Measurements from ENCODE around the gene ST13. TPM values are rescaled to one million over a fixed set of nuclear protein-coding genes. Genes with fewer than 3 reads are reported as not detected.

ST13 gene
- total RNA-seq, 2 donors from 2014 or later: 310 to 324 TPM

- peak overlapping the region; percentile 90 for H3K4me3 Mint-ChIP-seq
- H3K4me1 Mint-ChIP-seq: peaks cover 19% of the 10 kb centered on the region
- H3K9me3 Mint-ChIP-seq: no peaks in the 10 kb centered on the region
- no peak for TF ChIP-seq CTCF (conservative IDR thresholded peaks at IDR 0.05)
- no peak overlapping the region for H3K9ac ChIP-seq (ENCODE audit: extremely low read depth, low read length, poor library complexity, severe bottlenecking)
- H3K27me3 Mint-ChIP-seq (ENCODE audit: insufficient read depth): no peaks in the 10 kb centered on the region
- H3K36me3 ChIP-seq (ENCODE audit: control insufficient read depth, insufficient read depth, low read length): peaks cover 31% of the 10 kb centered on the region
- WGBS, 2 experiments (ENCODE audit: insufficient coverage in 1 of 2, insufficient read length in 1 of 2): 18 to 19% methylated on average over 3 of the region's 4 CpGs
- H3K27ac ChIP-seq (ENCODE audit: low read depth, low read length): no peak overlapping the region
- no peaks in the 10 kb centered on the region for H3K9me3 ChIP-seq (ENCODE audit: control insufficient read depth, low read length)
- no peaks in the 10 kb centered on the region for H3K27me3 ChIP-seq (ENCODE audit: control insufficient read depth, insufficient read depth, low read length, poor library complexity, severe bottlenecking)
- peak overlapping the region; percentile 83 for H3K4me3 ChIP-seq (ENCODE audit: low read length)
- H3K27ac Mint-ChIP-seq: peak overlapping the region; percentile 90
- peaks cover 23% of the 10 kb centered on the region for H3K36me3 Mint-ChIP-seq (ENCODE audit: low read depth)
- DNase-seq: no peak
- H3K4me1 ChIP-seq (ENCODE audit: control insufficient read depth, insufficient read depth, low read length): no peaks in the 10 kb centered on the region
Measured at GRCh38 chr22:40819599-40820140, 36.8 kb downstream of the ST13 start.

GRCh38 chr22:40818747-40819598 is 37.5 kb downstream of the ST13 start, which contains the start of gene SLC25A17:
Gene SLC25A17 (minus strand): TSS chr22:40819346. CDS start chr22:40819248, 98 bp downstream.
- Histone ChIP-seq H3K9ac (ENCODE audit: extremely low read depth, low read length, poor library complexity, severe bottlenecking) (peak within 1 kb of the TSS; percentile 87), H3K27ac (ENCODE audit: low read depth, low read length) (peak within 1 kb of the TSS; percentile 72), H3K4me1 (ENCODE audit: control insufficient read depth, insufficient read depth, low read length) (no peaks in the 10 kb centered on the region), H3K27me3 (ENCODE audit: control insufficient read depth, insufficient read depth, low read length, poor library complexity, severe bottlenecking) (no peaks in the 10 kb centered on the region), H3K36me3 (ENCODE audit: control insufficient read depth, insufficient read depth, low read length) (peaks cover 27% of the 10 kb centered on the region), H3K4me3 (ENCODE audit: low read length) (peak within 1 kb of the TSS; percentile 97), H3K9me3 (ENCODE audit: control insufficient read depth, low read length) (no peaks in the 10 kb centered on the region)
- Mint-ChIP-seq H3K36me3 (ENCODE audit: low read depth) (peaks cover 21% of the 10 kb centered on the region), H3K9me3 (no peaks in the 10 kb centered on the region), H3K27me3 (ENCODE audit: insufficient read depth) (no peaks in the 10 kb centered on the region), H3K4me3 (peak within 1 kb of the TSS; percentile 90), H3K27ac (peak within 1 kb of the TSS; percentile 97), H3K4me1 (peaks cover 19% of the 10 kb centered on the region)
- WGBS, 2 experiments (ENCODE audit: insufficient coverage in 1 of 2, insufficient read length in 1 of 2): 0% methylated on average over 19 to 60 of the region's 61 CpGs
- peak; percentile 69 for TF ChIP-seq CTCF (conservative IDR thresholded peaks at IDR 0.05)
- DNase-seq: peak; percentile 98

GRCh38 chr22:40818192-40818746 is 38.2 kb downstream of the ST13 start:
- Mint-ChIP-seq H3K4me3 (peak overlapping the region; percentile 90), H3K4me1 (peaks cover 19% of the 10 kb centered on the region), H3K27ac (peak overlapping the region; percentile 97), H3K27me3 (ENCODE audit: insufficient read depth) (no peaks in the 10 kb centered on the region), H3K36me3 (ENCODE audit: low read depth) (peaks cover 16% of the 10 kb centered on the region), H3K9me3 (no peaks in the 10 kb centered on the region)
- TF ChIP-seq CTCF (conservative IDR thresholded peaks at IDR 0.05): no peak
- DNase-seq: no peak
- Histone ChIP-seq H3K9ac (ENCODE audit: extremely low read depth, low read length, poor library complexity, severe bottlenecking) (peak overlapping the region; percentile 87), H3K4me3 (ENCODE audit: low read length) (peak overlapping the region; percentile 97), H3K27me3 (ENCODE audit: control insufficient read depth, insufficient read depth, low read length, poor library complexity, severe bottlenecking) (no peaks in the 10 kb centered on the region), H3K36me3 (ENCODE audit: control insufficient read depth, insufficient read depth, low read length) (peaks cover 21% of the 10 kb centered on the region), H3K9me3 (ENCODE audit: control insufficient read depth, low read length) (no peaks in the 10 kb centered on the region), H3K4me1 (ENCODE audit: control insufficient read depth, insufficient read depth, low read length) (no peaks in the 10 kb centered on the region), H3K27ac (ENCODE audit: low read depth, low read length) (no peak overlapping the region)
- 56 to 71% methylated on average over 10 to 13 of the region's 14 CpGs for WGBS, 2 experiments (ENCODE audit: insufficient coverage in 1 of 2, insufficient read length in 1 of 2)

All from endodermal cell (in vitro differentiated cells).